Cerebellar cortex (tissue), 1 donor: ENCODE measurements around the gene CCDC27.

ENCODE experiments used
- DNase-seq: peaks from one replicate; pipeline ENCODE4 v3.0.0-alpha.2; 2015; ENCODE audit warnings: low spot score

CCDC27 gene

GRCh38 chr1:3759796-3760195 is 7.5 kb downstream of the CCDC27 start:
- DNase-seq = no peak

GRCh38 chr1:3761296-3762010 is 9.2 kb downstream of the CCDC27 start:
- DNase-seq = no peak

DNA sequence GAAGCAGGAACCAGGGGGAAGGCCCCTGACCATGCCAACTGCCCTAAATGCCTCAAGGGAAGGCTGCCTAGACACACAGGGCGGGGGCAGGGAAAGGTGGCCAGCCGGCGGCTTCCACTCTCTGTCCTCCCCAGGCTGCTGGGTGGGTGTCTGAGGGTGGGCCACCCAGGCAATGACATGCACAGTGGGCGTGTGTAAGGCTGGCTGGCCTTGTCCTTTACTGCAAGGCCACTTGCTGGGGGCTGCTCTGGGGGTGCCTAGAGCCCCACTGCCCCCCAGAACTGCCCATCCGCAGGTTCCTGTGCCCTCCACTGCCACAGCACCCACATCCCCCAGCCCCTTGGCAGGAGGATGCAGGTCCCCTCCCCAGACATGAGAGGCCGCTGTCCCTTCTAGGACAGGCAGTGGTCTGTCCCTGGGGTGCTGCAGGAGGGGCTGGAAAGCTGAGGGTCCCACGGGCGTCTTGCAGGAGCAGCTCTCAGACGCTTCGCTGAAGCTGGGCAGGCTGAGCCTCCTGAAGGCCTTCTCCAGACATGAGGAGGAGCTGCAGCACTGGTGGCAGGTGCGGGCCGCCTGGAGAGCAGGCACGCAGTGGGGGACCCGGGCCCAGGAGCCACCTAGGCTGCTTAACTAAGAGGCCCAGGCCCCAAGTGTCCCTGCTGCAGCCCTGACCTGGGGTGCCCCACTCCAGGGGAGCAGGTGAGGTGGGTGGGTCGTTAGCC is 10.1 kb downstream of the CCDC27 start:
- DNase-seq = no peak

GRCh38 chr1:3762873-3763228 is 10.6 kb downstream of the CCDC27 start:
- no peak for DNase-seq

GRCh38 chr1:3763351-3764125 is 11.3 kb downstream of the CCDC27 start:
- no peak for DNase-seq

GRCh38 chr1:3767328-3767925 is 15.2 kb downstream of the CCDC27 start:
- no peak for DNase-seq

- DNase-seq = no peak
These were observed 16.7 kb downstream of the CCDC27 start for GRCh38 chr1:3768811-3769390.

DNA sequence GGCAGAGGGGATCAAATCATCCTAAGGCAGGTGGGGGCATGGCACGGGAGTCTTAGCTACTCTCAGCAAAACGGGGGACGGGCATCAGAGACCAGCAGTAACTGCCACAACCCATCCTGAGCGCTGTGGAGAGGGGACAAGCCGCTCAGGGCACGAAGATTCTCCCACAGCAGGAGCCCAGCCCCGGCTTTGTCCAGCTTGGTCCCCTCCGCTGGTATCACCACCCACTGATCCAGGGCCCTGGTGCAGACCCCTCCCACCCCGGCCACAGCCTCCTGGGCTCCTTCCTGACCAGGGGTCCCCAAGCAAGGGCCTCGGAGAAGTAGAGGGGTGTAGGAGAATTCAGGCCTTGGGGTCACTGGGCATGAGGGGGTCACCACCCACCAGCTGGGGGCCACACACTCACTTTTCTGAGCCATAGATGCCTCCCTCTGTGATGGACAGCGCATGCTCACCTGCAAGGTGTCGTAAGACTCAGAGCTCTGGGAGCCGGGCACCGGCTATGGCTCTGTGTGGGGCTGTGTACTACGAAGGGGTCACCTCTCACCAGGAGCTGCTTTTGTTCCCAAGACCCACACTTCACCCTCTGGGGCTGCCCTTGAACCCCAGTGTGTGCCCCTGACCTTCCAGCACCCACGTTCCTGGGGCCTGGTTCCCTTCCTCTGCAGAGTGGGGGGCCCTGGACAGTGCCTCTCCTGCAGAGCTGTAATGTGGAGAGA is 18.0 kb downstream of the CCDC27 start:
- no peak for DNase-seq

- DNase-seq = no peak
These were observed 19.1 kb downstream of the CCDC27 start for GRCh38 chr1:3771108-3772026.

DNA sequence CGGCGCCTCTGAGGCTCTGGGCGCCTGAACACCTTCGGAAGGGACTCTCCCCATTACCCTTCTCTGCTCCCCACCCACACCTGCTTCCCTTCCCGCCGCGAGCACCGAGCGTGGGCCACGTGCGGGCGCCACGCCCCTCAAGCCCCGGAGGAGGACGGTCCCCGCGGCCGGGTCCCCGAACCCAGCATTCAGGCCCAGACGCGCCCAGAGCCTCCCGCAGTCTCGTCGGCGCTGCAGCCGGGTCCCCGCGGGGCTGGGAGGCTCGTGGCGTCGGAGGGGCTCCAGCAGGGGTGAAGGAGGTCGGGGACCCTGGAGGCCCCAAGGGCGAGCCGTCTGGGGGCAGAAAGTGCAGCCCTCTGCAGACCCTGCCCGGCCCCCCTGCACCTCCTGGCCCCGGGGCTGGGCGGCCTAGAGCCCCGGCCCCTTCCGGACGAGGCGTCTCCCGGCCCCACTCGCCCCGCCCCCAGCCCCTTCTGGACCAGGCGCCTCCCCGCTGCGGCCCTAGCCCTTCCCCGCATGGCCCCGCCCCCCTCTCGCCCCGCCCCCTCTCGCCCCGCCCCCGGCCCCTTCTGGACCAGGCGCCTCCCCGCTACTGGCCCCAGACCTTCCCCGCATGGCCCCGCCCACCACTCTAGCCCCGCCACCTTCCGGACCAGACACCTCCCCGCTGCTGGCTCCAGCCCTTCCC is 19.9 kb downstream of the CCDC27 start:
- peak; percentile 70 for DNase-seq

DNA sequence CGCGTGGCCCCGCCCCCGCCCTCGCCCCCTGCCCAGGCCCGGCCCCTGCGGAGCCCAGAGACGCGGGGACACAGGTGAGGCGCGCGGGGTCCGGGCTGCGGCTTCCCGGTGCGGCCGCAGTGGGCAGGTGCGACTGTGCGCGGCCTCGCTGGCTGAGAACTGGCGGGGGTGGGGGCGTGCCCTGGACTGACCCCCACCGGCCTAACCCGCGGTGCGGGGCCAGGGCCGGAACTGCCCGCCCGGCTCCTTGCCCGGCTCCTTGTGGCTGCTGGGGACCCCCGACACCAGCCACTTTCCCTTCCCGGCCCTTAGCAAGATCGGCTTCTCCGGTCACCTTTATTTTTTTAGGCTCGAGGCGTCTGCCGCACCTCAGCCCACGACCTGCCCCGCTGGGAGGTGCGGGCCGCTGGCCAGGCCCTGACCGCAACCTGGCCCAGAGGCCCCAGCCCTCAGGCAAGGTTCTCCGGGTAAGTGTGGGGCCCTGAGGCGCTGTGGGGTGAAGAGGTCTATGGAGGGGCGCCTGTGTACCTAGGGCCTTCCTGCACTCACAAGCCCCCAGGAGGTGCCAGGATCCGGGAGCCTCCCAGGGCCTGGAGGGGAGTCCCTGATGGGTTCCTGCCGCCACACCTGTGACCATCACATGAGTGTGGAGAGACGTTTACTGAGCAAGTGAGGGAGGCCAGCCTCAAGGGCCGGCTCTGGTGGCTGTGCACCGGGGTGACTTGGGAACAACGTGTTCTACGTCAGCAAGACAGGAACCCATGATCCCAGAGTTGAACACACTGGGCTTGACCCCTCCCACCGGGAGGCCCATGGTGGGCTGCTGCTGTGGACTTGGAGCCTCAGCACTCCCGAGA is 20.7 kb downstream of the CCDC27 start, which contains the start of gene SMIM1:
Gene SMIM1, plus strand, starts transcription at position 35 of the 857 bp plus-strand sequence. CDS start 2,625 bp downstream, outside the sequence.
- DNase-seq = peak; percentile 30

- no peak for DNase-seq
These were observed 21.5 kb downstream of the CCDC27 start for GRCh38 chr1:3773572-3774275.

DNA sequence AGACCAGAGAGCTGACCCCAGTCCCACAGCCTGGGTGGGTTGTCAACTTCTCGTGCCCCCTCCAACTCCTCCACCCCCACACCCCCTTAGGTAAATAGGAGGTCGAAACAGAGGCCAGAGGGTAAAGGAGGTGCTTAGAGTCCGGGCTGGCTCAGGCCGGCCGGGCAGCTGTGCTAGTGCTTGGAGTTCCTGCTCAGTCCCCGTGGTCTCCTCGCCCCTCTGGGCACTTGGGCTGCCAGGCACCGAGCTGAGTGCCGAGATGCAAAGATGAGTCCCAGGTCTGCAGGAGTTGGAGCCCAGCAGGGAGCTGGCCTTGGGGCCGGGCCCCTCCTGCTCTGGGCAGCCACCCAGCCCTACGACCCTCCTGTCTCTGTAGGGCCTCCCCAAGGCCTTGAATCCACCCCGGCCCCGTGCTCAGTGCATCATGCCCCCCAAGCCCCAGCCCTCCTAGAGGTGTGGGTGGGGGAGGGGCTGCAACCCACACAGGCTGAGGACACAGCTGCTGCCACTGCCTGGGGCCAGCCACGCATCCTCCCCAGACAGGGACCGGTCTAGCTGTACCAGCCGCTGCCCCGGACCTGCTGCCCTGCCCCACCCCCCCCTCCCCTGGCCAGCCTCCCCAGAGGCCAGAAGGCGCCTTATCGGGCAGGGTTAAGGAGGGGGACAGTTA is 22.2 kb downstream of the CCDC27 start:
- no peak for DNase-seq

- no peak for DNase-seq
These were observed 22.8 kb downstream of the CCDC27 start for GRCh38 chr1:3774946-3775489.

GRCh38 chr1:3775490-3776230 is 23.4 kb downstream of the CCDC27 start:
- peak; percentile 44 for DNase-seq

DNA sequence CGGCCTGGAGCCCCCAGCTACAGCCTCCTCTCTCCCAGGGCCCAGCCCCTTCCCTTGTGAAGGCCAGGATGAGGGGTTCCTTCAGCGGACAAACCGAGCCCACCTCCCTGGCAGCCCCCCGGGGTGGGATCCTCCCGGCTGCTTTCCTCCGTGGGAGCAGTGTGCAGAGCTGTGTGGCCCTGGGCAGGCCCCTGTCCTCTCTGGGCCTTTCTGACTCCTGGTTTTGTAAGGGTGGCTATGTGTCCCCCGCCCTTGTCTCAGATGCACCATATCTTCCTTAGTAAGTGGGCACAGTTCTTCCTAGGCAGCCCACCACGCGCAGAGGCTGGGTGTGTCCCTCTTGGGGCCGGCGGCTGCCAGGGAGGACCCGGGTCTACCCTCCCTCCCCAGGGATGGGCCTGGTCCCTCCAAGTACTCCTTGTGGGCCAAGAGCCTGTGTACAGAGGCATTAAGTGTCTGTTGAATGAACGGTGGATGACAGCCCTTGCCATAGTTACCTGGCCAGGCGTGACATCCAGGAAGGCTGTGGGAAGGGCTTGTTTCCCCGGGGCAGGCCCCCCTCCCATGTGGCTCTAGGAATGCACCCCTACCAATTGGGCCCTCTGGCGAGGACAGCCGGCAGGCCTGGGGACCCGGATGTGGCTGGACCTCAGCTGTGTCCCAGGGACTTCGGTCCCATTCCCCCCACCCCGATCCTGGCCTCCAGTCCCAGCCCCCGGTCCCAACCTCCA is 24.1 kb downstream of the CCDC27 start:
- DNase-seq = no peak
